GM21423 (cell line): Measurements from ENCODE around the gene PYM1.
"Not testable (repeated sequence)": the region's sequence is repeated elsewhere in the genome, so short reads cannot be mapped to it uniquely, and the experiment has no call there.

Experiments
- ATAC-seq: cut with Tn5 transposase; IDR thresholded peaks from one replicate; pipeline ENCODE4 v1.9.1; 2021; ENCODE audit warnings: mild to moderate bottlenecking, moderate library complexity; ENCODE audit not compliant: unreplicated experiment

PYM1 gene

GRCh38 chr12:55940065-55940732 lies 12.5 kb upstream of the PYM1 start:
- peak; percentile 89 for ATAC-seq

DNA sequence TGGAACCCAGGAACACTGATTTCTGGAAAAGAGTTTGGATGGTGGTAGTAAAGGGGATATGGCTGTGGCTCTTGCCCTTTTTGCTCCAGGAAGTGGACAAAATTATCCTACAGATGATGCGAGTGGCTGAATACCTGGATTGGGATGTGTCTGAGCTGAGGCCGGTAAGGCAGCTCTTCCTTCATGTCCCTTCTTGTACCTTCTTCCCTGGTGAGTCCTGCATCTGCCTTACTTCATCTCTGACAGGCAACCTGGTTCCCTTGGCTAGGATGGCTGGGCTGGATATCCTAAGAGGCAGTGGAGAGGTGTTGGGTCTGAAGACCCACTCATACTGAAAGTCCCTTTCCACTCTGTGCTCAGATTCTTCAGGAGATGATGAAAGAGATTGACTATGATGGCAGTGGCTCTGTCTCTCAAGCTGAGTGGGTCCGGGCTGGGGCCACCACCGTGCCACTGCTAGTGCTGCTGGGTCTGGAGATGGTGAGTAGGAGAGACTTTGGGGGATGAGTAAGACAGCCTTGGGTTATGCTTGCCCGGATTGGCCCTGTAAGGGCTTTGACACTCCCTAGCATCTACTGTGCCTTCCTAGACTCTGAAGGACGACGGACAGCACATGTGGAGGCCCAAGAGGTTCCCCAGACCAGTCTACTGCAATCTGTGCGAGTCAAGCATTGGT lies 11.3 kb upstream of the PYM1 start:
- no peak for ATAC-seq

DNA sequence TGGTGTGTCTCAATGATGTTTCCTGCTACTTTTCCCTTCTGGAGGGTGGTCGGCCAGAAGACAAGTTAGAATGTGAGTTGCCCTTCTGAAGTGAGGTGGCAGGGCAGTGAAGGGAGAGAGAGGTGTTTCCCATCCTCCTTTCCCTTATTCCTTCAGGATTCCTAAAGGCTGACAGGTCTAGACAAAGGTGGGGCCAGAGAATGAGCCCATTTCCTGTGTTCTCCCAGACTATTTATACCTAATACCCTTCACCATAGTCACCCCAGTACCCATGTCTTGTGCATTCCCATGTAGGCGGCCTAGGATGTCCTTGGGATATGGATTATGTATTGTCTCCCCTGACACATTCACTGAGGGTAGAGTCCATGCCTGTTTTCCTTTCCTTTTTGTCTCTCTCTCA lies 10.3 kb upstream of the PYM1 start:
- ATAC-seq = no peak

DNA sequence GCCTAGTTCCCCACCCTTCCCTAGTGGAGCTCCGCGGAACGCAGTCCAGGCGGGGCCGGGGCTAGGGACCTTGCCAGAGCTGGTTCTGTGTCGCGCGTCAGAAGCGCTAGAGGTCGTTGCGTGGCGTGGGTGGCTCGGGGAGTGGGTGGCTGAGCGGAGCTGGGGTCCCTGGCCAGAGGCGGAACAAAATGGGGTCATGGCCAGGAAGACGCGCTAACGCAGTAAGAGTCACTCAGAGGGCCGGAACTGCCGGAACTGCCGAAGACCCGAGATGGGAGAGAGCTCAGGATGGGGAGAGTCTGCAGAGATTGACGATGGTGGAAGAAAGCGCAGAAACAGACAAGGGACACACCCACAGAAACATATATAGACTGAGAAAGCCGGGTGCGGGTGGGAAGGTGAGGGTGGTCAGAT lies 8.1 kb upstream of the PYM1 start:
- no peak for ATAC-seq

DNA sequence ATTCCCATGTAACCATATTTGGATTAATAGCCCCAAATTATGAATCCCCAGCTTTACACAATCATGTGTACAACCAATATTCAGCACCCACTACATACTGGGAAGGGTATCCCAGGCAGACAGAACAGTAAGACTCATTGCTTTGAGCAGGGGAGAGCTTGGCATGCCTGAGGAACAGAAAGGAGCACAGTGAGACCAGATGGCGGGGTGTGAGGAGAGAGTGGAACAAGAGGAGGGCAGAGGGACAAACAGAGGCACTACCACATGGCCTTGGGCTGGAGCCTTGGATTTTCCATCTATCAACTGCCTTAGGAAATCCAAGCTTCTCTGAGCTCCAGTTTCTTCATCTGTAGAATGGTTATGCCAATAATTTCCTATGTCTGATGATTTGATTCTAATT lies 7.1 kb upstream of the PYM1 start:
- ATAC-seq = no peak

- no peak for ATAC-seq
Measured at GRCh38 chr12:55933799-55934742, 6.4 kb upstream of the PYM1 start.

DNA sequence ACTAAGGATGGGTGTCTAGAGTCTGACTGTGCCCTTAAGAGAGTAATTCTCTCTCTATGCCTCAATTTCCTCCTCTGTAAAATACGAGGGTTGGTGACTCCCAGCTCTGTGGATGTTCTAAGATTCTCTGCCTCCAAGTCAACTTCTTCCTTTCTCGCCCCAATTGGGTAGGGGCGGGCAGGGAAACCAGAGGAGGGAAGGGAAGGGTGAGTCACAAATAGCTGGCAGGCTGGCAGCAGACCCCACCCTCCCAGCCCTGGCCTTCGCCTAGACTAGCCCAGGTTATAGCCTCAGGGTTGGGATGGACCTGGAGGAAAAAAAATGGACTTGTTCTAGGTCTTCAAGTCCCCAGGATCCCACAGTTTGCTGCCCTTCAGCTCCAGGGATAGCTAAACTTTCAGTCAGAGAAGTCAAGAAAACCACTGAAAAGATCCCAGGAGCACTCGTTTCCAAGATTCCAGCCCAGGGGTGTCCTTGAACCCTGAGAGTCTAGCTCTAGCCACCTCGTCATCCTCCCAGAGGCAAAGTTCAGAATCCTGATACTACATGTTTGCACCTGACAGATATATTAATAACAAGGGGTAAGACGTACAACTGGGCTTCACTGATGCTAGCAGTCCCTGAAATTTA lies 5.6 kb upstream of the PYM1 start:
- no peak for ATAC-seq

DNA sequence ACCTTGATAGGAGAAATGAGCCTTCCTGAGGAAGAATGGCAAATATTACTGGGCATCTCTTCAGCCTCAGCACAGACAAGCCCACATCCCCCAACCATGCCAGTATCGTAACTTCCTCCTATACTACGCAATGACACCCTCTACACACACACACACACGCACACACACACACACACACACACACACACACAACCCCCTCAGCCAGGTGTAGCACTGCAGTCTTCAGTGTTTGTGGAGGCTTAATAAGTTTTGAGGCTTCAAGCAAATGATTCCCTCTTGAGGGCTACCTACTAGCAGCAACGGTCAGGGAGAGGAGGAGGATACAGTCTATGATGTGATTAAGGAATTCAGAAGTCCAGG lies 4.8 kb upstream of the PYM1 start:
- ATAC-seq = no peak

GRCh38 chr12:55931780-55932550 lies 4.3 kb upstream of the PYM1 start:
- no peak for ATAC-seq

DNA sequence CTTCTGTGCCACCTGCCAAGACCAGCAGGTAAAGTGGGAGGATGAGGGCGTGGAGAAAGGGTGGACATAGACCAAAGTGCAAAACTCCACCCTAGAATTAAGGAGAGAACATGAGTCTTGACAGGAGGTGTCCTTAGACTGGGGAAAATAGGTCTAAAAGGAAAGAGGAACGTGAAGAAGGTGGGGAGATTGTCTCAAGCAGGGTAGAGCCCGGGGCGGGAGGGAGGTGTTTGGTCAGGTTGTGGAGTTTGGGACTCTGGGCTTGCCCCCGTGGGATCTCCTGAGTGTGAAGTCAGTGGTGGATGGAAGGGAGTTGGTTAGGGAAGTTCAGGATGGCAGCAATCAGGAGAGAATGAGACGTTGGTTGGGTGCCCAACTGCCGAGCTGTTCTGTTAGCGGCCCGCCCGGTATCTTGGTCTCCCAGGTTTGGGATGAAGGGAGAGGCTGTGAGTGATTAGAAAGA lies 3.7 kb upstream of the PYM1 start:
- ATAC-seq = no peak

- ATAC-seq = no peak
Measured at GRCh38 chr12:55930771-55931316, 3.1 kb upstream of the PYM1 start, which contains the start of gene DGKA. Gene DGKA (plus strand): TSS chr12:55931162. CDS start chr12:55936504, 5,342 bp downstream.

GRCh38 chr12:55929306-55929791 lies 1.7 kb upstream of the PYM1 start:
- peak; percentile 34 for ATAC-seq

DNA sequence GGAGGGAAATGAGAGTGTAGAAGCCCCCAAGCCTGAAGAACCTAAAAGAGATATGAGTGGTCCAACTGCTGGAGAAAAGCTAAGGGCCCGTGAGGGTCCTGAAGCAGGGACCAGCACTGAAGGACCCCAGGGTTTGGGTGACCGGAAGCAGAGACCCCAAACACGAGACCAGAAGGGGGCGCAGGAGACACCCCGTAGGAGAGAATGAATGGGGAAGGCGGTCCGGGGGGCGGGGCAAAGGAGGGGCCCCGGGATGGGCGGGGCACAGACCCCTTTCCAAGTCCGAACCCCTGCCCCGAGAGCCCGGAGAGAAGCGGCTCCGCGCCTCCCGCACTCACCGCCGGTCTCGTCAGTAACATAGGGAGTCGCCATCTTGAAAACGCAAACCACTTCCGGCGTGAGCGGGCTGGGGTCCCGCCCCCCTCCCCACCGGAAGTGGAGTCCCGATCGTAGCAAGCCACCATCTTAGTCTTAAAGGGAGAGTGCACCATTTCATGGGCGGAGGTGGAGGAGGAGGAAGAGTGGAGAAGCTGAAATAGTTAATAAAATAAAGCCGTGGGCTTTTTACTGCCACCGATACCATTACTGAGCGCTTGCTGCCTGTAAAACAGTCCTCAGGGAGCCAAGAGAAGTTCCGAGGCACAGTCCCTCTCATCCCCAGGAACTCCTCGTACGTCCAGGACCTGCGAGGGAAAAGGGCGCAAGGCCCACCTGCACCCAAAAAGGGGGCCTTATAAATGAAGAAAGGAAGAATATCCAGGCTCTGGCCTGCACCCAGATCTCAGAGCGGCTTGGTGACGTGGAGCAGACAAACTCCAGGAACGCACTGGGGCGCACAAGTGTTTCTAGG lies 731 bp downstream of the PYM1 start:
- peak; percentile 35 for ATAC-seq

DNA sequence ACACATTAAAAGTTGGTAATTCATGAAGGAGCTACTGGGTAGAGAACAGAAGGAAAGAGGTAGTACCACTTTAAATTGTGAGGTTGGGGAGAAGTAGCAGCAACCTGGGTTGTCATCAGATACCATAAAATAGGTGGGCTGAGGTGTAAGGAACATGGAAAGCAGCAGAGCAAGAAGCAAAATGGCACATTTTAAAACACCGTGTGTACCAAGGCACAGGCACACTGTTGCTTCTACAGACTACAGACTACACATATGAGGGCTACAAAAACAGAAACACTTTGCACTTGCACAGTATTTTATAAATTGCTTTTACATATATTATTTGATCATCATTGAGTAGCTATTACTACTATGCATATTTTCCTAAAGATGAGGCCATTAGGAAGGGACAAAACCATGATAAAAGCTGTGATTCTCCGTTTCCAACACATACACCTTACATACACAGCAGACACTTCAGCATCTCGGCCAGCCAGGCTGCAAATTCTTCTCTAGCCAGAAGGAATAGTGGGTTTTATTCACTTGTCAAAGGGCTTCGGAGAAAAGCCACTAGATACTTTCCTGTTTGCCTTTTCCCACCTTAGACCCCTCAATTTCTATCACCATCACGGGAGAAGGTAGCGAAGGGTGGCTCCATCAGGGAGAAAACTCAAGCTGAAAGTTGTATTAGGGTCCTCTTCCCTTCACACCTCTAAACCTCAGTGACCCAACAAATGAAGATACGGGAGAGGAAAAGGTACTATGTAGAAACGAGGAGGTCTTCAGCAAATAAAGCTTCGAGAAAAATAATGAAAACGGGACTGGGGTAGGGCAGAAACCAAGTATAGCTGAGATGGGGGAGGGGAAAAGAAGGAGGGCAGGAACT lies 1.6 kb downstream of the PYM1 start:
- ATAC-seq = no peak

GRCh38 chr12:55925371-55925770 lies 2.3 kb downstream of the PYM1 start:
- ATAC-seq = no peak

- ATAC-seq = not testable (repeated sequence)
Measured at GRCh38 chr12:55923648-55924047, 4.0 kb downstream of the PYM1 start.

GRCh38 chr12:55922126-55922525 lies 5.6 kb downstream of the PYM1 start:
- no peak for ATAC-seq

GRCh38 chr12:55919032-55919431 lies 8.7 kb downstream of the PYM1 start:
- not testable (repeated sequence) for ATAC-seq
